NK-92 (cell line): ENCODE data around the gene DIP2C.
"Not testable (repeated sequence)": the region's sequence is repeated elsewhere in the genome, so short reads cannot be mapped to it uniquely, and the experiment has no call there.

ENCODE experiments used
- DNase-seq: peaks from one replicate; lab custom pipeline; 2025; ENCODE audit not compliant: unreplicated experiment; lab: John Stamatoyannopoulos, UW

DIP2C gene

DNA sequence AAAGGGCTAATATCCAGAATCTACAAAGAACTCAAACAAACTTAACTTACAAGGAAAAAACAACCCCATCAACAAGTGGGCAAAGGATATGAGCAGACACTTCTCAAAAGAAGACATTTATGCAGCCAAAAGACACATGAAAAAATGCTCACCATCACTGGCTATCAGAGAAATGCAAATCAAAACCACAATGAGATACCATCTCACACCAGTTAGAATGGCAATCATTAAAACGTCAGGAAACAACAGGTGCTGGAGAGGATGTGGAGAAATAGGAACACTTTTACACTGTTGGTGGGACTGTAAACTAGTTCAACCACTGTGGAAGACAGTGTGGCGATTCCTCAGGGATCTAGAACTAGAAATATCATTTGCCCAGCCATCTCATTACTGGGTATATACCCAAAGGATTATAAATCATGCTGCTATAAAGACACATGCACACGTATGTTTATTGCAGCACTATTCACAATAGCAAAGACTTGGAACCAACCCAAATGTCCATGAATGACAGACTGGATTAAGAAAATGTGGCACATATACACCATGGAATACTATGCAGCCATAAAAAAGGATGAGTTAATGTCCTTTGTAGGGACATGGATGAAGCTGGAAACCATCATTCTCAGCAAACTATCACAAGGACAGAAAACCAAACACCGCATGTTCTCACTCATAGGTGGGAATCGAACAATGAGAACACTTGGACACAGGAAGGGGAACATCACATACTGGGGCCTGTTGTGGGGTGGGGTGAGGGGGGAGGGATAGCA lies 423.5 kb downstream of the DIP2C start:
- DNase-seq = not testable (repeated sequence)

DNA sequence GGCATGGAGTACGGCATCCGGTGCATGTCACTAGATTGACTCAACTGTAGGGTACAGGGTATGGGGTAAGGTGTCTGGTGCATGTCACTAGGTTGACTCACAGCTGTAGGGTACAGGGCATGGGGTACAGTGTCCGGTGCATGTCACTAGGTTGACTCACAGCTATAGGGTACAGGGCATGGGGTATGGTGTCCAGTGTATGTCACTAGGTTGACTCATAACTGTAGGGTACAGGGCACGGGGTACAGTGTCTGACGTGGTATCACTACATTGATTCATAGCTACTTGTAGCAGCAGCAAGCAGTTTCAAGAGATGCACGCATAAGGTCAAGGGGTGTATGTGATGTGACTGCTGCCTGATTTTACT lies 424.4 kb downstream of the DIP2C start:
- not testable (repeated sequence) for DNase-seq

DNA sequence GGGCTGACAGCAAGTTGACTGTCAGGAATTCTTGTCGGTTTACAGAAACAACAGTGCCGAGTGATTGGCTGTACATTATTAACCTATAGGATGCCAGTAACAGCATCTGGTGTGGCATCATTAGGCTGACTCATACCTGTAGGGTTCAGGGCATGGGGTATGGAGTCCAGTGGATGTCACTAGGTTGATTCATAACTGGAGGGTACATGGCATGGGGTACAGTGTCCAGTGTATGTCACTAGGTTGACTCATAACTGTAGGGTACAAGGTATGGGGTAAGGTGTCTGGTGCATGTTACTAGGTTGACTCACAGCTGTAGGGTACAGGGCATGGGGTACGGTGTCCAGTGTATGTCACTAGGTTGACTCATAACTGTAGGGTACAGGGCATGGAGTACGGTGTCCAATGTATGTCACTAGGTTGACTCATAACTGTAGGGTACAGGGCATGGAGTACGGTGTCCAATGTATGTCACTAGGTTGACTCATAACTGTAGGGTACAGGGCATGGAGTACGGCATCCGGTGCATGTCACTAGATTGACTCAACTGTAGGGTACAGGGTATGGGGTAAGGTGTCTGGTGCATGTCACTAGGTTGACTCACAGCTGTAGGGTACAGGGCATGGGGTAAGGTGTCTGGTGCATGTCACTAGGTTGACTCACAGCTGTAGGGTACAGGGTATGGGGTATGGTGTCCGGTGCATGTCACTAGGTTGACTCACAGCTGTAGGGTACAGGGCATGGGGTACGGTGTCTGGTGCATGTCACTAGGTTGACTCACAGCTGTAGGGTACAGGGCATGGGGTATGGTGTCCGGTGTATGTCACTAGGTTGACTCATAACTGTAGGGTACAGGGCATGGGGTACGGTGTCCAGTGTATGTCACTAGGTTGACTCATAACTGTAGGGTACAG lies 425.1 kb downstream of the DIP2C start:
- DNase-seq = not testable (repeated sequence)

DNA sequence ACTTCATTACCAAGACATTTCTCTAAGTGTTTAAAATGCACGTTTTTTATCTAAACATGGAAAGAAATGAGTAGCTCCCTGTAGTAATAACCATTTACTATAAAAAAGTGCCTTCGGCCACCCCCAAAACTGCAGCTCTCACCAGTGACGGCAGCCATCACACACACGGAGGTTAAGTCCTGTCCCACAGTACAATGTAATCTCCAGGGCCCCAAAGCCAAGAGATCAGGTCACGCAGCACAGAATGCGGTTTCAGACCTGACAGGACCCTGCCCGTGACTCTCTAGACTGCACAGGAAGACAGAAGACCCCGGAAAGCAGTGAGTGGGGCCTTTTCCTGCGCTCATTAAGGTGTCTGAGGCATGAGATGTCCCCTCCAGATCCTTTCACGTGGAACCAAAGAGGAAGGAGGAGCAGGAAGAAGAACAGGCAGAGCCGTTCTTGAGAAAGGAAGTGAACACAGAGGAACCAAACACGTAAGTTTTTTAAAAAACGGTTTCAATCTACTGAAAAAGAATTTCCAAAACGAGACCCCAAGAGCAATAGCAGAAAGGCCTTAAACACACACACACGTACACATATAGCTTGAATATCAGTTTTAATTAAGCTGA lies 428.5 kb downstream of the DIP2C start:
- DNase-seq = no peak

DNA sequence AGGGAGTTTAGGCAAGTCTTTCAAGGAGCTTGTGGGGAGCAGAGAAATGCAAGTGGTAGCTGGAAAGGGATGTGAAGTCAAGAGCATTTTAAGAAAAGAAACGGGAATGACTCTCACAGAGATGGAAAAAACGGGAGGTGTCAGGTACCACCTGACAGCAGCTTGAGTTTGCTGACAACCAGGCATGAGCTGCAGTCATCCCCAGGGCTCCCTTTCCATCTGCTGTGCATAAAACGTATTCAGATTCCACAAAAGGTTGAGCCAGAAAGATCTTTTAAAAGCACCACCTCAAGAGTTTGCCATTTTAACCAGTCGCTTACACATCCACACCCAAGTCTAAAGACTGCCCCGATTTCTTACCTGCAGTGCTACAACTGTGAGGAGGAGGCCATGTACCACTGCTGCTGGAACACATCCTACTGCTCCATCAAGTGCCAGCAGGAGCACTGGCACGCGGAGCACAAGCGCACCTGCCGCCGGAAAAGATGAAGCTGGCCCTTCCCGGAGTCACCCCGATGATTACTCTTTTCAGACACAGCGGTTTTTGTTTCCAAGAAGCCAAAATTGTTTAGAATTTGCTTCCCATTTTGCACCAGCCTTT lies 437.4 kb downstream of the DIP2C start:
- DNase-seq = no peak

DNA sequence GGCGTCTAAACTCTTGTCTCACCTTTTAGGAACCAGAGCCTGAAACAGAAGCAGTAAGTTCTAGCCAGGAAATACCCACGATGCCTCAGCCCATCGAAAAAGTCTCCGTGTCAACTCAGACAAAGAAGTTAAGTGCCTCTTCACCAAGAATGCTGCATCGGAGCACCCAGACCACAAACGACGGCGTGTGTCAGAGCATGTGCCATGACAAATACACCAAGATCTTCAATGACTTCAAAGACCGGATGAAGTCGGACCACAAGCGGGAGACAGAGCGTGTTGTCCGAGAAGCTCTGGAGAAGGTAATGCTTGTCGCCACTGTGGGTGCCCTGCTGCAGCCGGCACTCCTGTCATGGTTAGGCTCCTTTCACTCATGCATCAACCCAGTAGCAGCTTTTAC lies 441.2 kb downstream of the DIP2C start:
- no peak for DNase-seq

DNA sequence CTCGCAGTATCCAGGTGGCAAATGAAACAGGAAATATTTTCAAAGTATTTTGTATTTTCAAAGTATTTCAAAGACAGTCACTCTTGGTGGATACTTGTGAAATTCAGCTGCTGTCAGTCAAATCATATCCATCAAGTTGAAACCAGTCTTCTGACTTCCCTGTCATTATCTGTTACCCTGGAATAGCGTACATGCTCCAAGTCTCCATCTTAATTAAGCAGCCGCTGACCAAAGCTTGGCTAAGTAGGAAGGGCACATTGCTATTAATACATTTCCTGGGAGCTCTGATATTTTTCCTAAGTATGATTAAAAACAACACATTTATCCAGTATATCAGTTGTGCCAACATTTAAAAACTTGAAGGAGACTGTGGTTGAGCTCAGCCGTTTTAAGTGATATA lies 442.0 kb downstream of the DIP2C start:
- DNase-seq = no peak

DNA sequence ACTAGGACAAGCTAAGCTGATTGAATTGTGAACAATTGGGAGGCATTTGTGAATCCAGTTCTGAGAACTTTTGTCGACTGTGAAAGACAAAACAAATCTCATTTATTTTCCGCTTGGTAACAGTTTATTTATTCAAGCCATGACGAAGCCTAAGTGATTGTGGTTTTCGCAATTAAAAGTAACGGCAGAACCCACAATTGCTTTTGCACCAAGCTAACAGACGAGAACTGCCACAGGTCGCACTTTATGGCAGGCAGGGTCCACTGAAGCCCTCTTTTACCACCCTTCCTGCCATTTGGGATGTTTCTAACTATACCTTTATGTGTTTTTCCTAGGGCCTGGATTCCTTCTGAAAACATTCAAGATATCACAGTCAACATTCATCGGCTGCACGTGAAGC lies 443.0 kb downstream of the DIP2C start:
- DNase-seq = no peak

DNA sequence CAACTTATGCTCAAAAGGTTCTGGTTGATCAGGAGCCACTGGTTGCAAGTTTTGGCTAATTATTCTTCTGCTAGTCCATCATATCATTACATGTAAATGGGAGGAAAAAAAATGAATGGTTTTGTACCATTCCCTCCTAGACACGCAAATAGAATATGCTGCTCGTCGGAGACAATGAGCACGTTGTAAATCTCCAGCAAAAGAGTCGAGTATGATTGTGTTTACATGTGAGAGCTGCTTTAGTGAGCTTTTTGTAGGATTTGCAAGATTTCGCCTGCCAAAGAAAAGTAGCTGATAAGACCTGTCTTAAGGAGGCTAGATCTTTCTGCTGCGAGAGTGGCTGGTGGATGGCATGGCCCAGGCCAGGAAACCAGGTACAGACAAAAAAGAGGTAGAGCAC lies 445.2 kb downstream of the DIP2C start:
- no peak for DNase-seq

DNA sequence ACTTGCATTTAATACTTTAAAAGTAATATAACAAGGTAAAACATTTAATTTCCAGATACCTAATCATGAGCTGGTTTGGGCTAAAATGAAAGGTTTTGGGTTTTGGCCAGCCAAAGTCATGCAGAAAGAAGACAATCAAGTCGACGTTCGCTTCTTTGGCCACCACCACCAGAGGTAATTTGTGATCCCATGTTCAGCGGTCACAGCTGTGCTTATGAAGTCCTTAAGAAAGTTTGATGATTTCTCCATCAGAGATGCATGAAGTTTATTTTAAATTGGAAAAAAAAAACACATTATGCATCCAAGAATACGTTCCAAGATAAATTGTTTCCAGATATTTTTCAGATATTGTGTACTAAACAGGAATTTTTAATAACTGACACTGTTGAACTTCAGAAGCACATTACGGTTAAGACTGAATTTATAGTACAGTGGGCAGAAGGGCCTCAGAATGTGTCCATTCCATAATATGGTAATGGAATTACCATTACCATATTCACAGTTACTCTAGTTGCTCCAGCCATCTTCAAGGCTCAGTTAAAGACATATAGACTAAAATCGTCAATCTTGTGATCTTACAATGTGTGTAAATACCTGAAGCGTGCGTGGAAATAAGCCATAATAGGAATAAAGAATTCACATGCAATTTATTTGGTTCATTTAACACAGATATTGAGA lies 447.4 kb downstream of the DIP2C start:
- DNase-seq = no peak

DNA sequence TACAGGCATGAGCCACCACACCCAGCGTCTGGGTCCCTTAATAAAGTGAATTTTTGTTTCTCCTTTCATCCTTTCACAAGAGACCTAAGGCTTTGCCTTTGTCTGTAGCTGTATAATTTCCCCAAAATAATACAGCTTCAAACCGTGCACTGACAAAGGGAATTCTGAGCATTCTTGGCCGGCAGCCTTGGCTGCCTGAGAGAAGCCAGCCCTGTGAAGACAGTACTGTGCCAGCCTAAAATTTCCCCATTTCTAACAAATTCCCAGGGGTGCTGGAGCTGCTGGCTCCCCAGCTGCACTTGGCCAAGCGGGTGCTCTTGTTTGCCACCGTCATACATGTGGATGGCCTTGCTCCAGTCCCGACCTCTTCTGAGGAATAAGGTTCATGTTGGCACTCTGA lies 448.0 kb downstream of the DIP2C start:
- no peak for DNase-seq

DNA sequence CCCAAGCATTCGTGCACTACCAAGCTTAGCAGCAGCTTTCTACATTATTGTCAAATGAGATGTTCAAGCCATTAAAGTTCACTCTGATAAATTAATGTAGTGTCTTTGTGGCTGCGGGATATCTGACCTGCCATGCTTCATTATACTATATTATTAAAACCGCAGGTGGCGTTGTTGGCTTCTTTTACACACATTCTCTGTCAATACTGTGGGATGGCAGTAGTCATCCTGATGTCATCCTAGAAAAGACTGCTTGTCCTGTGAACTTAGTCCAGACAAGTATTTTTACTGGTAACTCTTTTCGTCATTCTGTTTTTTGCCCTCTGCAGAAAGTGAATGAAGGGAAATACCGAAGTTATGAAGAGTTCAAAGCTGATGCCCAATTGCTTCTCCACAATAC lies 450.4 kb downstream of the DIP2C start:
- no peak for DNase-seq

DNA sequence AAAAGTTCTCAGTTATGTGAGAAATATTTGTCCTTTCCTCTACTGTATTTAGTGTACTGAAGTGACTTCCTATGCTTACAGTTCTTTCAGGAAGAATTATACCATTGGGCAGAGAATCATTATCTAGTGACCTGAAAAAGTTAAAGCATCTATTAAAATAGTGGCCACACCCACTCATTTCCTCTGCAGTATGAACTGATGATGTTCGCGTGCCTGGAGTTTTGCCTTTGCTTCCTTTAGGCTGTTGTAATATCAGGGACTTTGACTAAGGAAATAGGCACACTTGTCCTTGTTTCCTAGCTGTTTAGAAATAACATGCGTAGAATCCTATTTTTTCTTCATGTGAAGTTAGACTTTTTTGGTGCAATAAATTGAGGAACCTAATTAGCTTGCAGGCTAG lies 453.6 kb downstream of the DIP2C start:
- no peak for DNase-seq

DNA sequence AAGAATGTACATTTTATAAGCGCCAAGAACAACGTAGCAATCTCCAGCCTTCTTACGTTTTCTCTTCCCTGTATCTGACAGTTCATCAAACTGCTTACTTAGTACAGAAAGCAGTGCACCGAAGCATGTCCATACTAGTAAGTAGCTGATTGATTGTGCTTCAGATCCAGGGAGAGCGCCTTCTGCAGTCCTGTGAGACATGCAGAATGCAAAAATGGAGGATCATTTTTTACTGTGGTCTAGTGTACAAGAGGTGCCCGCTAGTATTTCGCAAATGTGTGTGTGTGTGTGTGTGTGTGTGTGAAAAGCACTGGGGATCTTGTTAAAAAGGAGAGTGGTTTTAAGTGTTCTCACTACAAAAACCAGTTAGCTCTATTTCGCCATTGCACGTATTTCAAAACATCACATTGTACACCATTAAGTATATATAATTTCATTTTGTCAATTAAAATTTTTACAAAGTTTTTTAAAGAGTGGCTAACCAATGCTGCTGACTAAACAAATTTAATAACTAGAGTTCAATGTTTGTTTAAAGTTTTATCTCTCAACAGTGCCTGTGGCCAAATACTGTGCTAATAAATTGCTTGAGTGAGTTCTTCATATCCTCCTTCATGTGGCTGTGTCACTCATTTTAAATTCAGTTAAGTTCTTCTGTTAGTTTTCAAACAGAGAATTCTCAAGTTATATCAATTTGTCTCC lies 454.6 kb downstream of the DIP2C start:
- no peak for DNase-seq

DNA sequence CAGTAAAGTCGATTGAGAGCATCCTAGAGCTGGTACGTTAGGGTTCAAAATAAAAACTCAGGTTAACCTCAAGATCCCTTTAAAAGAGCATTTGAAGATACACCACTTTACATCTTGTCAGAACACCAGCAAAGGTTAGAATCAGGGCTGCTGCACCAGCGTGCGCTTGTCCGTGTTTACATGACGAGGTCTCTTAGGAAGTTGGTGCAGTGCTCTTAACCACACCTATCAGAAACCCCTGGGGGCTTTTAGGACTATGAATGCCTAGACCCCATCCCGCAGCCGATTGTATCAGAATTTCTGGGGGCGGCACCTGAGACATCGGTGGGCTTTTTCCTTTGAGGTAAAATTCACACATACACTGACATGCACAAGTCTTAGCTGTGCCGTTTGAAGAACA lies 456.6 kb downstream of the DIP2C start:
- no peak for DNase-seq

DNA sequence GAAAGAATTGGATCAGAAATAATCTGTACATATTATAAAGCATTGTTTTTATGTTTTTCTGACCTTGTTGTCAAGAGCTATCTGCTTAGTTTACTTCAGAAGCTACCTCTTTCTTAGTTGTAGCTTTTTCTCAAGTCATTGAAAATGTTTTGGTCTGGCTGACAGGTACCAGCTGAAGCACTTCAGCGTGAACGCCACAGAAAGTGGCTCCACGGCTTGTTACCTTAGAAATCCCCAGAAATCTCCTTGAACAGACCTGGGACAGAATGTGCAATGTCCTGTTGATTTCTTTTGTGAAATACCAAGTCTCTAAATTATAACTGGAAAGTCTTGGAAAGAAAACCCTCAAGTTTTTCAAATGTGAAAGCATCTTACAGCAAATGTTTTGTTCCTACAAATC lies 457.4 kb downstream of the DIP2C start:
- no peak for DNase-seq

DNA sequence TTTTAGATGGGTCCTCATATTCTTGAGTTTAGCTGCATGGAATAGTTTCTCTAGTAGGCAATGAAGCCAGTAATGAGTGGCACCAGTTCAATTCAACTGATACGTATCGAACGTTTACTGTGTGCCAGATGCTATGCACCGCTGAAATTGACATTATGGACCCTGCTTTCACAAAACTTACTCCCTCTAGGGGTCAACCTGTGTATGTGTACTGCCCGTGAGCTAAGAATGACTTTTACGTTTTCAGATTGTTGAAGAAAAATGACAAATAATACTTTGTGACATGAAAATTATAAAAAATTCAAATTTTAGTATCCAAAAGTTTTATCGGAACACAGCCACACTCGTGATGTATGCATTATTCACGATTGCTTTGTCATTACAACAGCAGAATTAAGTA lies 458.7 kb downstream of the DIP2C start:
- no peak for DNase-seq

DNA sequence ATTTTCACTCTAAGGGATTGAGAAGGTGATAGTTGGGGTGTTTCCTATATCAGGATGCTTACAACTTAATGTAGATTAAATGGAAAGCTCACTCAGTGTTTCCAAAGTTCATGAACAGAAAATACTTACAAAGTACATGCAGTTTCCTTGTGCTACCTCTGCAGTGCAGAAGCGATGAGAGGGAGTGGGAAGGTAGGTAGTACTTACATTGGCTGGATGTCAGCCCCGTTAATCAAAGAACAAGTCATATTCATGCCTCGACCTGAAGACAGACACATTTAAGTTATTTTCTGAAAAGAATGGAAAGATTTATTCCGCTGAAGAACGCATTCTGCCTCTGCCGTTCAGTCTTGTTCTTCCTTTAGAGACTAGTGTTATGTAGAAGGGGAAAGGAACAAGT lies 461.1 kb downstream of the DIP2C start:
- DNase-seq = no peak

DNA sequence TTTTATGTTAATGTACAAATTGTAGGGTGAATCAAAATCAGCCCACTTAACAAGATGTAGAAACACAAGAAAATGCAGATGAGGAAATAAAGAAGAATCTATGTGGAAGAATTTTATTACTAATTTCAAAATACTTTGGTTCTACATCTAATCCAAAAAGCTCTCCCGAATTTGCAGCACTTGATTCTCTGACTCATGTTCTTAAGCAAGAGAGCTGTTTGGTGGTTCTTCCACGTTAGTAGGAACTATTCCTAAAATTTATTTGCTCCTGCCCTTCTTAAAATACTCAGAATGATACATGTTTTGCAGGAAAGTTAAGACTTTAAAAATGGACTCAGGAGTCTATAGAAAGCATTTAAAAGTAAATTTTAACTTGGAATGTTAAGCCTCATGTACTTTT lies 462.5 kb downstream of the DIP2C start:
- no peak for DNase-seq

DNA sequence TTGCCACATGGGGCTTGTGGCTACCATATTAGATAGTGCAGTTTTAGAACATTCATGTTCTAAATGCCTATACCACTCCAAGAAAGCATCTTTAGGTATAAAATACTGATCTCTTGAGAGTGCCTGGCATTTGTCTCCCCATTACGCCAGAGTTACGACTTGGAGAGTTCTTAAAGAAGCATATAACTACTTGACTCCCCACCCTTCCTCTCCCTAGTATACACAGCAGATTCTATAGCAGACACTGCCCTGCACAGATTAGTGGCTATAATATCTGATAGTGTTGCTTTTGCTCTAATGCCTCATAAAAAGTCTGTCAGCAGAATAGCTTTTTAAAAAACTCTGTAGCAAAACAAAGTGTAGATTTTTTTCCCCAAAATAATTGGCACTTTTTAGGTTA lies 463.4 kb downstream of the DIP2C start:
- DNase-seq = no peak
